GM12801 (cell line): Measurements from ENCODE around the gene ARHGAP44.

Source experiments
- TF ChIP-seq, protein P1 (sequence below): IDR thresholded peaks from one replicate; pipeline ENCODE4 v1.5.1; 2011; ENCODE audit warnings: control low read depth; ENCODE audit not compliant: insufficient read length; ENCODE audit errors: extremely low read depth

ARHGAP44 gene

GRCh38 chr17:12851901-12852435 lies 62.7 kb downstream of the ARHGAP44 start:
- TF ChIP-seq, protein P1, sequence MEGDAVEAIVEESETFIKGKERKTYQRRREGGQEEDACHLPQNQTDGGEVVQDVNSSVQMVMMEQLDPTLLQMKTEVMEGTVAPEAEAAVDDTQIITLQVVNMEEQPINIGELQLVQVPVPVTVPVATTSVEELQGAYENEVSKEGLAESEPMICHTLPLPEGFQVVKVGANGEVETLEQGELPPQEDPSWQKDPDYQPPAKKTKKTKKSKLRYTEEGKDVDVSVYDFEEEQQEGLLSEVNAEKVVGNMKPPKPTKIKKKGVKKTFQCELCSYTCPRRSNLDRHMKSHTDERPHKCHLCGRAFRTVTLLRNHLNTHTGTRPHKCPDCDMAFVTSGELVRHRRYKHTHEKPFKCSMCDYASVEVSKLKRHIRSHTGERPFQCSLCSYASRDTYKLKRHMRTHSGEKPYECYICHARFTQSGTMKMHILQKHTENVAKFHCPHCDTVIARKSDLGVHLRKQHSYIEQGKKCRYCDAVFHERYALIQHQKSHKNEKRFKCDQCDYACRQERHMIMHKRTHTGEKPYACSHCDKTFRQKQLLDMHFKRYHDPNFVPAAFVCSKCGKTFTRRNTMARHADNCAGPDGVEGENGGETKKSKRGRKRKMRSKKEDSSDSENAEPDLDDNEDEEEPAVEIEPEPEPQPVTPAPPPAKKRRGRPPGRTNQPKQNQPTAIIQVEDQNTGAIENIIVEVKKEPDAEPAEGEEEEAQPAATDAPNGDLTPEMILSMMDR = no peak

DNA sequence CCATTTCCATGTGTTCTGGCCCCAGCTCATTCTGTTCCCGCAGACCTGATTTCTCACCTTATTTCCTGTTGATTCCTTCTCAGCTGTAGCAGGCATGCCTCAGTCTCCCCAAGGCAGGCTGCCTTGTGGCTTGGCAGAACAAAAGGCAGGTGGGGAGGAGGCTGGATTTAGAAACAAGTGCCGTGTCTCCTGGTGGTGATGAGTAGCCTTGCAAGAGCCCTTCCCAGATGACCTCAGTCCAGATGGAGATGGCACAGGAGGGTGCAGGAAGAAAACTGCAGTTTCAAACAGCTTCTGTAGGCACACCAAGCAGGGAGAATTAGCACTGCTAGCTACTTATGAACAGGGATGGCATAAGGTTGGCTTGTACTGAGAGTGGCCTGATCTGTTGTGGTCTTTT lies 64.6 kb downstream of the ARHGAP44 start:
- TF ChIP-seq, protein P1 = no peak

DNA sequence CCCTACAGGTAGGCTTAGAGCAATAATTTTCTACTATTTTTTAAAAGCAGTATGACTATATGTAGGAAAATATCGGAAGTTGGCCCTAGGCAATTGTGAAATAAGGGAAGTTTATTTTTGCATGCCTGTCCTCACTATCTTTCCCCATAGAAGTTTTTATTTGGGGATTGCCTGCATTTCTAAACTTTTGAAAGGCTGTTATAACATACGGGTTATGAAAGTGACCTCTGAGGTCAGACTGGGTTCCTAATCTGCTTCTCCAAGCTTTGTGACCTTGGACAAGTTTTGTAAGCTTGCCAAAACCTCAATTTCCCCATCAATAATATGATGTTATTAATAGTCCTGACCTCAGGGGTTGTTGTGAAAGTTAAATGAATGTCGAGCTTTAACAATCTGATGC lies 67.1 kb downstream of the ARHGAP44 start:
- TF ChIP-seq, protein P1 = no peak

DNA sequence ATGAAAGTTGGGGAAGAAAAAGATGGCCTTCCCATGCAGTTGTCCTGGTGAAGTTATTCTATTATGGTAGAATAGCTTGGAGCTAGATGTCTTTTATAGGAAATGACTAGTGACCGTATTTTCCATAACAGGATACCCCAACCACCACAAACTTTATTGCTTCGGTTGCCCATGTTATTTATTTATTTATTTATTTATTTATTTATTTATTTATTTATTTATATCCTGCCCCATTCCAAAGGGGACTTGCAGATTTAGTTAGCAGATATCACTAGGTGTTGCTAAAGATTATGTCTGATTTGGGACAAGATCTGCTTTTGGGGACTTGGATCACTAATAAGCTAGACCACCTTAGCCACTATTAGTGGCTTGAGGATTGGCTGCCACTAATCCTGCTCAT lies 68.3 kb downstream of the ARHGAP44 start:
- TF ChIP-seq, protein P1 = no peak

- TF ChIP-seq, protein P1 = no peak
Observed at GRCh38 chr17:12859520-12859919, 70.2 kb downstream of the ARHGAP44 start.

DNA sequence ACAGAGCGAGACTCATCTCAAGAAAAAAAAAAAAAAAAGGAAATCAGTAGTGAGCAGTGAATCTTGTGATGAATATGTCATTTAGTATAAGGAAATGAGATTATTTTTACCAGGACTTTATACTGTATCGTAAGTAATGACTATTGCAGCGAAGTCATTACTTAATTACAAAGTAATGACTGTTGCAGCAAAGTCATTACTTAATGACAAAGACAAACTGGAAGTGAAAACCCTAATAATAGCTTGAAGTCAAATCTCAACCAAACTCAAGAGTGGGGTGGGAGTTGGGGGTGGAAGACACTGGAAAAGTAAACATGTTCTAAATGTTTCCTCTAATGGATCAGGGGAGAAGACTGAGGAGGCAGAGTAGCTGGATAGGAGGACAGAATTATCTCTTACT lies 76.5 kb downstream of the ARHGAP44 start:
- TF ChIP-seq, protein P1 = no peak

DNA sequence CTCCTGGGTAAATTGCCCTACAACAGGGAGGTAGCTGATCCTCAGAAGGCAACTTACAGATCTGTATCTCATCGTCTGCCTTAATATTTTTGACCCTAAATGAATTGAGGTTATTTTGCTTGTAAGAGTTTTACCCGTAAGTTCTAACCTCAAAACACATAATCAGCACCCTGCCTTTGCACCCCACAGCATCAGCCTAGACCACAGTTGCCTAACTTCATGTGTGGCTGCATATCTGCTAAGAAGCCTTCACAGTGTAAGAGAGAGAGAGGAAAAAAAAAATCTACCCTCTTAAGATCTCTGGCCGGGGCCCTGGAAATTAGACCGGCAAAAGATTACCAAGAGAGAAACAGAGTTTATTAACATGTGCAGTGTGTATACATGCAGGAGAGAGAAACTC lies 76.9 kb downstream of the ARHGAP44 start:
- TF ChIP-seq, protein P1 = no peak

DNA sequence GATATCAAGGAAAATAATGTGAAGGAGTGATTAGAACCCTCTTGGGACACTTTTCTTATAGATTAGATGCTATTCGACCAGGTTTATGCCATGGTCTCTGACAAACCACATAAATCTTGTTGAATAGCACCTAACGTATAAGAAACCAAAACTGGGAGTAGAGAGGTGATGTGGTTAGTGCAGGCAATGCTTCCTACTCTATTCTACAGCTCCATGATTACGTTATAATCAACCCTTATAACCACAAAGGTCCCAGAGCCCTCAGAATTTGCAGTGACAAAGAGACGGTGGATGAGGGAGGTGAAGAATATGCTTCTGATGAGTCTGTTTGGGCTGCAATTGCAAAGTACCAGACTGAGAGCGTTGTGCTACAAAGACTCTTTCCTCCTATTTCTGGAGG lies 78.4 kb downstream of the ARHGAP44 start:
- TF ChIP-seq, protein P1 = no peak
